Ascending aorta (tissue), 2 donors: ENCODE measurements around the gene KDM5B. TPM values are rescaled to one million over a fixed set of nuclear protein-coding genes. Genes with fewer than 3 reads are reported as not detected.

Experiments used
- DNase-seq, 2 donors: peaks; one replicate each; pipeline ENCODE4 v3.0.0-alpha.2; 2019; ENCODE audit warnings: low spot score in 2 of 2
- H3K27ac ChIP-seq, 2 donors: fragments of 200-600 bp; sonication (generic); one replicate each; pipeline ENCODE4 v1.5.1; 2016 to 2017; ENCODE audit warnings: mild to moderate bottlenecking in 1 of 2
- H3K27me3 ChIP-seq: fragments of 200-600 bp; sonication (generic); one replicate; pipeline ENCODE4 v1.5.1; 2017
- H3K36me3 ChIP-seq, 2 donors: fragments of 200-600 bp; sonication (generic); one replicate each; pipeline ENCODE4 v1.5.1; 2016
- H3K4me1 ChIP-seq, 2 donors: fragments of 200-600 bp; sonication (generic); one replicate each; pipeline ENCODE4 v1.5.1; 2016 to 2017; ENCODE audit warnings: mild to moderate bottlenecking in 1 of 2
- H3K4me3 ChIP-seq, 2 donors: fragments of 200-600 bp; sonication (generic); one replicate each; pipeline ENCODE4 v1.5.1; 2016 to 2017; ENCODE audit warnings: mild to moderate bottlenecking in 1 of 2
- H3K9me3 ChIP-seq, 2 donors: fragments of 200-600 bp; sonication (generic); one replicate each; pipeline ENCODE4 v1.5.1; 2016
- intact Hi-C: fragments of 100-400 bp; cut with DNase I; formaldehyde crosslinking; loops from one replicate; pipeline ENCODE4 v1.15.1; 2023
- total RNA-seq: library from RNA; depleted of rRNA; stranded (reverse); fragments of >200 nt; gene quantifications from one replicate; pipeline ENCODE4 v1.1.0, GENCODE V29; 2016
- TF ChIP-seq, protein P1 (sequence below), 3 experiments: fragments of 200-600 bp in 2 of 3; fragments of 450-650 bp in 1 of 3; sonication (generic) in 2 of 3; IDR thresholded peaks; one replicate each; pipeline ENCODE4 v1.5.1; 2016 to 2019; ENCODE audit warnings: antibody characterized with exemption in 3 of 3, mild to moderate bottlenecking in 1 of 3, moderate library complexity in 1 of 3

Gene KDM5B
- total RNA-seq, 1 donor from 2014 or later, result 61.7 TPM

GRCh38 chr1:202825748-202826147, 17.5 kb upstream of the KDM5B start:
- Histone ChIP-seq H3K4me1 (no peaks in the 10 kb centered on the region), H3K4me3 (no peak overlapping the region), H3K27me3 (no peaks in the 10 kb centered on the region), H3K36me3 (no peaks in the 10 kb centered on the region), H3K9me3 (no peaks in the 10 kb centered on the region), H3K27ac (no peak overlapping the region)
- DNase-seq, result no peak
- intact Hi-C loops, result no loop called here
- TF ChIP-seq, protein P1, sequence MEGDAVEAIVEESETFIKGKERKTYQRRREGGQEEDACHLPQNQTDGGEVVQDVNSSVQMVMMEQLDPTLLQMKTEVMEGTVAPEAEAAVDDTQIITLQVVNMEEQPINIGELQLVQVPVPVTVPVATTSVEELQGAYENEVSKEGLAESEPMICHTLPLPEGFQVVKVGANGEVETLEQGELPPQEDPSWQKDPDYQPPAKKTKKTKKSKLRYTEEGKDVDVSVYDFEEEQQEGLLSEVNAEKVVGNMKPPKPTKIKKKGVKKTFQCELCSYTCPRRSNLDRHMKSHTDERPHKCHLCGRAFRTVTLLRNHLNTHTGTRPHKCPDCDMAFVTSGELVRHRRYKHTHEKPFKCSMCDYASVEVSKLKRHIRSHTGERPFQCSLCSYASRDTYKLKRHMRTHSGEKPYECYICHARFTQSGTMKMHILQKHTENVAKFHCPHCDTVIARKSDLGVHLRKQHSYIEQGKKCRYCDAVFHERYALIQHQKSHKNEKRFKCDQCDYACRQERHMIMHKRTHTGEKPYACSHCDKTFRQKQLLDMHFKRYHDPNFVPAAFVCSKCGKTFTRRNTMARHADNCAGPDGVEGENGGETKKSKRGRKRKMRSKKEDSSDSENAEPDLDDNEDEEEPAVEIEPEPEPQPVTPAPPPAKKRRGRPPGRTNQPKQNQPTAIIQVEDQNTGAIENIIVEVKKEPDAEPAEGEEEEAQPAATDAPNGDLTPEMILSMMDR (IDR thresholded peaks at IDR 0.05), result no peak

DNA sequence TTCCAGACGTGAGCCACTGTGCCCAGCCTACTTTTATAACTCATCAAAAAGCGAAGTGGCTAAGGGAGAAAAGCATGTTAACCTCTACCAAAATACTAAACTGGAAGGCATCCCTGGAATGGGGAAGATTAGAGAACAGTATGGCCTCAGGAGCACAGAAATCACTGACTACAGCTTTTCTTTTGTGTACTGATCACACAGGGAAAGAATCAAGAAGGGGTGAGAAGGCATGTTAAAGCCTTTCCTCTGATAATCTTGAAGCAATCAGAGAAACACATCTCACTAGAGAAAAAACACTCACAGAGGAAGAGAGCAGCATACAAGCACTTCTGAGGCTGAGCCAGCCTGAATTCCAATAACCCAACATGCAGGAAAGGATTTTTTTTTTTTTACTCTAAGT, 13.2 kb upstream of the KDM5B start:
- Histone ChIP-seq H3K27me3 (no peaks in the 10 kb centered on the region), H3K36me3 (no peaks in the 10 kb centered on the region), H3K27ac (no peak overlapping the region), H3K4me1 (no peaks in the 10 kb centered on the region), H3K9me3 (no peaks in the 10 kb centered on the region), H3K4me3 (no peak overlapping the region)
- TF ChIP-seq, protein P1 (IDR thresholded peaks at IDR 0.05), result no peak
- no peak for DNase-seq
- intact Hi-C loops, result no loop called here

GRCh38 chr1:202818819-202819218, 10.6 kb upstream of the KDM5B start:
- TF ChIP-seq, protein P1 (IDR thresholded peaks at IDR 0.05), result no peak
- Histone ChIP-seq H3K36me3 (no peaks in the 10 kb centered on the region), H3K9me3 (no peaks in the 10 kb centered on the region), H3K27ac (no peak overlapping the region), H3K4me3 (no peak overlapping the region), H3K27me3 (no peaks in the 10 kb centered on the region), H3K4me1 (no peaks in the 10 kb centered on the region)
- intact Hi-C loops, result no loop called here
- DNase-seq, result no peak

DNA sequence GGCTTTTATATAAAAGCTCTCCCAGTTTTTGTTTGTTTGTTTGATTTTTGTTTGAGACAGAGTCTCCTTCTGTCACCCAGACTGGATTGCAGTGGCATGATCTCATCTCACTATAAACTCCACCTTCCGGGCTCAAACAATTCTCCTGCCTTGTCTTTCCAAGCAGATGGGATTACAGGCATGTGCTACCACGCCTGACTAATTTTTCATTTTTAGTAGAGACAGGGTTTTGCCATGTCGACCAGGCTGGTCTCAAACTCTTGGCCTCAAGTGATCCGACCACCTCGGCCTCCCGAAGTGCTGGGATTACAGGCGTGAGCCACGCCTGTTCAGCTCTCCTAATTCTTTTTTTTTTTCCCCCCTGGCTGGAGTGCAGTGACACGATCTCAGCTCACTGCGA, 6.9 kb upstream of the KDM5B start:
- H3K4me3 ChIP-seq, result no peak overlapping the region
- no peak overlapping the region for H3K27ac ChIP-seq
- intact Hi-C loops, result no loop called here
- H3K4me1 ChIP-seq, result peaks cover 0 to 6% of the 10 kb centered on the region in 2 donors
- DNase-seq, result no peak
- H3K9me3 ChIP-seq, result no peaks in the 10 kb centered on the region
- TF ChIP-seq, protein P1 (IDR thresholded peaks at IDR 0.05), result no peak
- no peaks in the 10 kb centered on the region for H3K36me3 ChIP-seq
- no peaks in the 10 kb centered on the region for H3K27me3 ChIP-seq

GRCh38 chr1:202812176-202813026, 4.2 kb upstream of the KDM5B start:
- intact Hi-C loops, result no loop called here

More at GRCh38 chr1:202812176-202813026, 4.2 kb upstream of the KDM5B start:
- H3K4me3 ChIP-seq, result no peak overlapping the region
- no peak for DNase-seq
- peaks cover 0 to 6% of the 10 kb centered on the region in 2 donors for H3K4me1 ChIP-seq
- H3K9me3 ChIP-seq, result no peaks in the 10 kb centered on the region
- TF ChIP-seq, protein P1 (IDR thresholded peaks at IDR 0.05), result no peak
- H3K27me3 ChIP-seq, result no peaks in the 10 kb centered on the region
- H3K27ac ChIP-seq, result no peak overlapping the region
- no peaks in the 10 kb centered on the region for H3K36me3 ChIP-seq
